Coronary artery (tissue), 2 donors: ENCODE measurements around the gene LINC01488.

Experiments used
- DNase-seq: peaks from one replicate; pipeline ENCODE4 v3.0.0-alpha.2; 2017; ENCODE audit warnings: low spot score
- H3K27ac ChIP-seq, 2 donors: fragments of 200-600 bp; sonication (generic); one replicate each; pipeline ENCODE4 v1.5.1; 2016 to 2019
- H3K4me3 ChIP-seq: fragments of 200-600 bp; sonication (generic); 2 replicates; pipeline ENCODE4 v1.5.1; 2016; ENCODE audit warnings: mild to moderate bottlenecking, moderate library complexity
- TF ChIP-seq, protein P1 (sequence below): fragments of 200-600 bp; sonication (generic); IDR thresholded peaks from one replicate; pipeline ENCODE4 v1.5.1; 2019; ENCODE audit warnings: antibody characterized with exemption

Gene LINC01488

DNA sequence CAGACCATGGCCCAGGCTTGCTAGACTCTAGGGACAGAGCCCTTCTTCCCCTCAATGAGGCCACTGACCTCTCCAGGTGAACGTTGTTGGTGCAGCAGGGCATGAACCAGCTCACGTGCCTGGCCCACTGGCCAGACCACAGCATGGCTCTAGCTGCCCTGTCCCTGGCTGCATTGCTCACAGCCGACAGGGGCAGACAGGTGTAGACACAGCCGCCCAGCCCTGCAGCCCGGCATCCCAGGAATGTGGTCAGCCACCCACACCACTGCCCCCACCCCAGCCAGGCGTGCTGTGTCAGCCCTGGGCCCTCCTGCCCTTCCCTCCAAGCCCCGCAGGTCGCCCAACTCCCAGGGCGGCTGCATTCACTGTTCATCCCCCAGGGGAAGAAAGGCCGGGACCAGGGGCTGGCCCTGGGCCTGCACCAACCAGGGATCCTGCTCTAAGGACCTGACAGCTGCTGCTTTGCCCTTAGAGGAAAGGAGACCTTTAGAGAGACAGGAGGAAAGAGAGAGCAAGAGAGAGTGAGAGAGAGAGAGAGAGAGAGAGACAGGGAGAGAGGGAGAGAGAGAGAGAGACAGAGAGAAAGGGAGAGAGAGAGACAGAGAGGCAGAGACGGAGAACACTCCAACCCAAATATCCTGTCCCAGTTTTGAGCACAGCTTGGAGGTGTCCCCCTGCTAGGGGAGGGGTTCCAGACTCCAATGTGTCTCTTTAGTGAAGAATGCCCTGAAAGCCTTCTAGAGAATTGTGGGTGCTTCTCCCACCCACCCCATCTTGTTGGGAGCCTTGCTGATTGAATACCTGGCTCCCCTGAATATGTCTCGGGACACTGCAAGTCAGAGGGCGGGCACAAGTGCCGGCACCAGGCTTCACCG is 44.2 kb upstream of the LINC01488 start:
- TF ChIP-seq, protein P1, sequence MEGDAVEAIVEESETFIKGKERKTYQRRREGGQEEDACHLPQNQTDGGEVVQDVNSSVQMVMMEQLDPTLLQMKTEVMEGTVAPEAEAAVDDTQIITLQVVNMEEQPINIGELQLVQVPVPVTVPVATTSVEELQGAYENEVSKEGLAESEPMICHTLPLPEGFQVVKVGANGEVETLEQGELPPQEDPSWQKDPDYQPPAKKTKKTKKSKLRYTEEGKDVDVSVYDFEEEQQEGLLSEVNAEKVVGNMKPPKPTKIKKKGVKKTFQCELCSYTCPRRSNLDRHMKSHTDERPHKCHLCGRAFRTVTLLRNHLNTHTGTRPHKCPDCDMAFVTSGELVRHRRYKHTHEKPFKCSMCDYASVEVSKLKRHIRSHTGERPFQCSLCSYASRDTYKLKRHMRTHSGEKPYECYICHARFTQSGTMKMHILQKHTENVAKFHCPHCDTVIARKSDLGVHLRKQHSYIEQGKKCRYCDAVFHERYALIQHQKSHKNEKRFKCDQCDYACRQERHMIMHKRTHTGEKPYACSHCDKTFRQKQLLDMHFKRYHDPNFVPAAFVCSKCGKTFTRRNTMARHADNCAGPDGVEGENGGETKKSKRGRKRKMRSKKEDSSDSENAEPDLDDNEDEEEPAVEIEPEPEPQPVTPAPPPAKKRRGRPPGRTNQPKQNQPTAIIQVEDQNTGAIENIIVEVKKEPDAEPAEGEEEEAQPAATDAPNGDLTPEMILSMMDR = no peak
- no peak overlapping the region for H3K4me3 ChIP-seq
- DNase-seq = no peak
- H3K27ac ChIP-seq = no peak overlapping the region

DNA sequence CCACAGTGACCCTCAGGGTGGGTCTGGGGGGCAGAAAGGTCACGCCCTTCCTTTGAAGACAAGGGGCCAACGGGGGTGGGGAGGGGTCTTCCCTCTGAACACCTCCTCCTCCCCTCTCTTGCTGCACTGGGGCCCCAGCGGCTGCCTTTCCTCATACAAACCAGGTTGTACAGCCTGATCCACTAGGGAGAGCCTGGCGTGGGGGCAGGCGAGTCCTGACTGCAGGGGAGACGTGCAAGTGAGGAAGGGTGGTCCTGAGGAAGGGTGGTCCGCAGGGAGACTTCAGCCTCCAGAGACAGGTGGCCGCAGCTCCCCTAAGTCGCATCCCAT is 43.6 kb upstream of the LINC01488 start:
- no peak for DNase-seq
- TF ChIP-seq, protein P1 = no peak
- Histone ChIP-seq H3K27ac (no peak overlapping the region), H3K4me3 (no peak overlapping the region)

DNA sequence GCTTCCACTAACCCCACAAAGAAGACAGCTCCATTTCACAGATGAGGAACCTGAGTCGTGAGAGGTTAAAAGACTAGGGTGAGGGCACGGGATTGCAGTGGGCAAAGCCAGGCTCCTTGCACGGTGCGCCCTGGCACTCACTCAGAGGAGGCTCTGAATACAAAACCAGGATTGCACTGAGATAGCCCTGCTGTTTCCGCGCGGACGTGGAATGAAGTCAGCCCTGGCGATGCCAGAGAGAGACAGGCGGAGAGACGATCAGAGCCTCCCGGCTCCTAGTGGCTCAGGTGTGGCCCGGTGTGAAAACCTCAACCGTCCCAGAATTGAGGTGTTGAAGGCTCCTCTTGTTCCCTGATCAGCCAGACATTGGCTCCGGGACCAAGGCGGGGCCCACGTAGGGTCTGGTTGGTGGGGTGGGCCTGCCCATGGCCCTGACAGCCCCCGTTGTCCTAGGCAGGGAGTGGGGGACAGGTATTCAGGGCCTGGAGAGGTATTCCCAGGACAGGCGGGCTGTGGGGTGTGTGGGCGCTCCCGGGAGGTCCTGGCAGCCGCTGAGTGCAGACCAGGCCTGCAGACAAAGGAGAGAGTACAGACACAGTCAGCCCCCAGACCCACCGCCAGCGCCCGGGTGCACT is 43.1 kb upstream of the LINC01488 start:
- TF ChIP-seq, protein P1 = no peak
- H3K4me3 ChIP-seq = no peak overlapping the region
- H3K27ac ChIP-seq = no peak overlapping the region
- DNase-seq = no peak

DNA sequence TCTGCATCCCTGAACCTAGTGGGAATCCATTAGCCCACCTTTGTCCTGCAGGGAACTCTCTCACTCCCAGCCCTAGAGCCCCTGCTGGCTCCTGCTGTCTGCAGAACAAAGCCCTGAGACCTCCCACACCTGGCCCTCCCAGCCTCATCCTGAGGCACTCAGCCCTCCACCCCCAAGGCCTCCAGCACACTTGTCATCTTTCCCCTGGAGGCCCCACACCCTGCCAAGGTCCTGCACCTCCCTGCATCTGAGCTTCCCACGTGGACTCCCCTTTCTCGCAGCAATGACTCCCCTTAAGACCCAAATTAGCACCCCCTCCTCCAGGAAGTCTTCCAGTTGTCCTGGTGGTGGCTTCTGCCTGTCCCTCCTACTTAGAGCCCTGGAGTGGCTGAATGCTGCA is 42.3 kb upstream of the LINC01488 start:
- Histone ChIP-seq H3K27ac (no peak overlapping the region), H3K4me3 (no peak overlapping the region)
- TF ChIP-seq, protein P1 = no peak
- DNase-seq = no peak

DNA sequence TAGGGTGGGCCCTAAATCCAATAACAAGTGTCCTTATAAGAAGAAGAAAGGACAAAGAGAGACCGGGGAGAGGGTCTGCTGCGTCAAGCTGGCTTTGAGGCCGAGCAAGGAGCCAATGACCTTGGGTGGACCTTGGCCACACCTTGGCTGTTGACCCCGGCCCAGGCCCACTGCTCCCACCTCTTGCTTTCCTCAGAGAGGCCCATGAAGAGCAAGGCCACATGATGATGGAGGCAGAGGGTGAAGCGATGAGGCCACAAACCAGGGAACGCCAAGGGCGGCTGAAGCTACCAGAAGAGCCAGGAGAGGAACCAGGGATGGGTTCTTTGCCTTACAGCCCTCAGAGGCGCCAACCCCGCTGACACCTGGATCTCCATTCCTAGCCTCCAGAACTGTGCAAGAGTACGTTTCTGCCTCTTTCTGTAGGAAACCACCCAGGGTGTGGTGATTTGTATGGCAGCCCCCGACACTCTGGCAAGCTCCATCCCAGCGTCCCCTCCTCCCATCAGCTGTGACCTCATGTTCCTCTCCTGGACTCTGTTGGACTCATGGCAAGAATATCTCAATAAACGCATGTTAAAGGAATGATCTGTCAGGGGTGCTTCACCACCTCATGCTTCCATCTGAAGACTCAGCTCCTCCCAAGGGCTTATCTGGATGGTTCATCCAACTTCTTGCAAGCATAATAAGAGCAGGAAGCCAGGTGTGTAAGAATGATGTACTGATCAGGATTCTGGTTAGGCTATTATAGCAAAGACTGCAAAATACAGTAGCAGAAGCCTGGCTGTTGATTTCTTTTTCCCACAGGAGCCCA is 41.6 kb upstream of the LINC01488 start:
- TF ChIP-seq, protein P1 = no peak
- DNase-seq = no peak
- Histone ChIP-seq H3K4me3 (no peak overlapping the region), H3K27ac (no peak overlapping the region)

DNA sequence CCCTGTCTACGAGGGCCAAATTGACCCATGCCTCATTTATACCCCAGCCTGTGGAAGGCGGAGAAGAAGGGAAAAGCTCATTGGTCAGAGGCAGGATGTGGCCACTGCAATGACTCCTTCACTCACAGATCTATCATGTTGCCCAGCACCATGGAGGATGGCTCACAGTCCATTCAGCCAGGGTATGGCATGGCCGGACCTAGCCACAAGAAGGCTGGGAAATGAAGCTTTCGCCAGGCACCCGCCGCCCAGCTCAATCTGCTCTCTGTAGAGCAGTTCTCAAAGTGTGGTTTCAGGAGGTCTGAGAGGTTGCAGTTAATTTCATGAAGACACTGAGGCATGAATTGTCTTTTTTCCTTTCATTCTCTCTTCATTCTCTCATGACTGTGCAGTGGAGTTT is 40.6 kb upstream of the LINC01488 start:
- Histone ChIP-seq H3K27ac (no peak overlapping the region), H3K4me3 (no peak overlapping the region)
- DNase-seq = no peak
- TF ChIP-seq, protein P1 = no peak
